H1 (cell line): ENCODE data around the gene ZDHHC24. TPM values are rescaled to one million over a fixed set of nuclear protein-coding genes. Genes with fewer than 3 reads are reported as not detected.

Experiments used
- ASH2L ChIP-seq: fragments of 200-600, 300-600 bp; sonication (generic); IDR thresholded peaks from one replicate; pipeline ENCODE4 v1.7.1; 2017; ENCODE audit warnings: low read length
- CHD2 ChIP-seq: IDR thresholded peaks from 2 replicates; pipeline ENCODE4 v1.6.1; 2012; ENCODE audit warnings: low read length, improper control_type of control experiment
- CREB1 ChIP-seq: IDR thresholded peaks from 2 replicates; pipeline ENCODE4 v1.6.1; 2012; ENCODE audit warnings: inconsistent platforms
- EP300 ChIP-seq, 2 experiments: IDR thresholded peaks; 1 replicate in 1 of 2; 2 replicates in 1 of 2; pipeline ENCODE4 v1.6.1; 2011 to 2012; ENCODE audit warnings: low read depth in 2 of 2, low read length in 2 of 2, mild to moderate bottlenecking in 2 of 2, borderline replicate concordance in 1 of 2, inconsistent platforms in 1 of 2, moderate library complexity in 1 of 2
- KDM1A ChIP-seq: fragments of 200-600, 300-600 bp; sonication (generic); IDR thresholded peaks from 2 replicates; pipeline ENCODE4 v1.7.1; 2016; ENCODE audit warnings: mild to moderate bottlenecking, low read length, borderline replicate concordance
- KDM5A ChIP-seq: fragments of 200-600 bp; IDR thresholded peaks from 2 replicates; pipeline ENCODE4 v1.7.1; 2012; ENCODE audit warnings: mild to moderate bottlenecking, low read length, inconsistent platforms, mixed read lengths
- RAD21 ChIP-seq, 2 experiments: IDR thresholded peaks in 1 of 2; conservative IDR thresholded peaks in 1 of 2; 2 replicates each; pipeline ENCODE4 v1.6.1; 2011; ENCODE audit warnings: low read depth in 2 of 2, low read length in 2 of 2, improper control_type of control experiment in 1 of 2, inconsistent platforms in 1 of 2, mild to moderate bottlenecking in 1 of 2, moderate library complexity in 1 of 2
- SIRT6 ChIP-seq: IDR thresholded peaks from one replicate; pipeline ENCODE4 v1.7.1; 2012; ENCODE audit warnings: low read length, inconsistent platforms
- SP1 ChIP-seq: IDR thresholded peaks from 2 replicates; pipeline ENCODE4 v1.6.1; 2011; ENCODE audit warnings: low read depth, low read length
- SP4 ChIP-seq: IDR thresholded peaks from 2 replicates; pipeline ENCODE4 v1.6.1; 2012; ENCODE audit warnings: low read length, inconsistent platforms
- TAF1 ChIP-seq: IDR thresholded peaks from 2 replicates; pipeline ENCODE4 v1.6.1; 2011; ENCODE audit warnings: mild to moderate bottlenecking, low read depth, low read length
- polyA plus RNA-seq, 7 experiments: library from polyadenylated mRNA; depleted of rRNA in 3 of 7; stranded (reverse) in 5 of 7; unstranded in 2 of 7; fragments of >200 nt in 5 of 7; fragments of 200-250 nt in 2 of 7; gene quantifications; 1 replicate in 5 of 7; 2 replicates in 1 of 7; 4 replicates in 1 of 7; pipeline versions ENCODE4 v1.2.1 to v1.2.3, GENCODE V29; 2011 to 2013; ENCODE audit warnings: missing spikeins in 2 of 7, mixed read lengths in 2 of 7
- total RNA-seq: library from RNA; stranded (reverse); fragmentation: NEBNext Ultra II Directional; extraction: Animal tissue kit (Norgen Biotek cat#: 25700); gene quantifications from 2 replicates; pipeline ENCODE4 v1.2.1, GENCODE V29; 2021

The ZDHHC24 gene
- total and polyA plus RNA-seq, 2 of the 8 experiments (the other 6 are each of a cell fraction or from before 2014, with no cell fraction given), result 8.4 to 9.7 TPM

GRCh38 chr11:66476841-66477251, 69.0 kb downstream of the ZDHHC24 start (continued):
- TF ChIP-seq EP300 (IDR thresholded peaks at IDR 0.05; ENCODE audit: borderline replicate concordance in 1 of 2, low read depth in 2 of 2, low read length in 2 of 2) (no peak), TAF1 (0 out of 2 replicates have a peak, but pooled peaks have one; percentile 25), CREB1 (0 out of 2 replicates have a peak, but pooled peaks have one; percentile 14), KDM1A (no peak), SIRT6 (no peak), KDM5A (no peak), ASH2L (no peak), CHD2 (no peak), RAD21 (IDR thresholded peaks at IDR 0.05 in 1 of 2, conservative IDR thresholded peaks at IDR 0.05 in 1 of 2; ENCODE audit: low read depth in 2 of 2, low read length in 2 of 2) (no peak), SP4 (no peak), SP1 (peak; percentile 87)
